ENCODE results near the gene CDH23.

GRCh38 chr10:71687077-71687476 is 290.4 kb downstream of the CDH23 start:
- TF ChIP-seq PATZ1 (CRISPR knock-in tag; IDR thresholded peaks at IDR 0.05; ENCODE audit: borderline replicate concordance), result no peak
- TF ChIP-seq TSHZ2 (CRISPR knock-in tag; IDR thresholded peaks at IDR 0.05), result no peak
- no peak for TF ChIP-seq ZNF70 (CRISPR knock-in tag; IDR thresholded peaks at IDR 0.05)
- no peak for TF ChIP-seq GLIS3 (CRISPR knock-in tag; IDR thresholded peaks at IDR 0.05)
- TF ChIP-seq ZFP30 (CRISPR knock-in tag; IDR thresholded peaks at IDR 0.05), result no peak
- no peak for TF ChIP-seq ZC3H10 (CRISPR knock-in tag; IDR thresholded peaks at IDR 0.05)
- no peak for TF ChIP-seq OSR1 (CRISPR knock-in tag; IDR thresholded peaks at IDR 0.05)
- TF ChIP-seq TOX (CRISPR knock-in tag; IDR thresholded peaks at IDR 0.05; ENCODE audit: borderline replicate concordance), result no peak
- TF ChIP-seq CREB5 (CRISPR knock-in tag; IDR thresholded peaks at IDR 0.05; ENCODE audit: low read depth), result no peak
- no peak for TF ChIP-seq ZFP3 (CRISPR knock-in tag; IDR thresholded peaks at IDR 0.05)
- TF ChIP-seq BACH2 (CRISPR knock-in tag; IDR thresholded peaks at IDR 0.05; ENCODE audit: borderline replicate concordance), result no peak
